ENCODE data around the gene TXNRD2. TPM values are rescaled to one million over a fixed set of nuclear protein-coding genes. Genes with fewer than 3 reads are reported as not detected.

TXNRD2 gene
- total and polyA plus RNA-seq, 2 experiments from 2014 or later = 11.2 to 12.4 TPM

DNA sequence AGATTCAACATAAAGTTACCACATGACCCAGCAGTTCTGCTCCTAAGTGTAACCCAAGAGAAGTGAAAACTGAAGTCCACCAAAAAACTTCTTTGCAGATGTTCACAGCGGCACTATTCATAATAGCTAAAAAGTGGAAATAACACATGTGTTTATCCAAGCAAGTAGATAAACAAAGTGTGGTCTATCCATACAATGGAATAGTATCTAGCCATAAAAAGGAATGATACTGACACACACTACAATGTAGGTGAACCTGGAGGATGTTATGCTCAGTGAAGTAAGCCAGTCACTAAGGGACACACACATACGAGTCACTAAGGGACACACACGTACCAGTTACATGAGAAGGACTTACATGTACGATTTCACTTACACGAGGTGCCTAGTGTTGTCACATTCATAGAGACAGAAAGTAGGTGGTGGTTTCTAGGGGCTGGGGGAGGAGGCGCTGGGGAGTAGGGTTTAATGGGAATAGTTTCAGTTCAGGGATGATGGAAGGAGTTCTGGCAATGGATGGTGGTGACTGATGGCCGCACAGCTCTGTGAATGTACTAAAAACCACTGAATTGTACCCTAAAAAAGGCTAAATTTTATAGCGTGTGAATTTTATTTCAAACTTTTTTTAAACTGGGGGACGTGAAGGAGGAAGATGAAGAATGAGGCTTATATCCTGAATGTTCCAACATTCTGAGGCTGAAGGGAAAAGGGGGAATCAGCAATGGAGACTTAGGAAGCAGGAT, 27.2 kb downstream of the TXNRD2 start:
- ATAC-seq (no peak), DNase-seq (ENCODE audit: low spot score) (no peak)
- Histone ChIP-seq H3K9me2 (ENCODE audit: insufficient read depth) (no peaks in the 10 kb centered on the region), H3K36me3 (ENCODE audit: insufficient read depth) (no peaks in the 10 kb centered on the region), H3K4me1 (ENCODE audit: insufficient read depth) (no peaks in the 10 kb centered on the region), H3F3A (replicated peaks; ENCODE audit: low read depth) (no peaks in the 10 kb centered on the region), H3K4me2 (no peak overlapping the region), H3K79me2 (replicated peaks; ENCODE audit: insufficient read depth) (no peaks in the 10 kb centered on the region), H2AFZ (no peak overlapping the region), H4K20me1 (replicated peaks; ENCODE audit: insufficient read depth) (no peaks in the 10 kb centered on the region), H3K4me3 (no peak overlapping the region), H3K27me3 (ENCODE audit: insufficient read depth) (no peaks in the 10 kb centered on the region), H3K27ac (ENCODE audit: low read depth) (no peak overlapping the region)
- Mint-ChIP-seq H3K27ac (no peak overlapping the region), H3K4me3 (no peak overlapping the region), H3K4me1 (peaks cover 2% of the 10 kb centered on the region; the same call in 1 of the 3 replicates), H3K9me3 (no peaks in the 10 kb centered on the region), H3K36me3 (ENCODE audit: low read depth) (peaks cover 22% of the 10 kb centered on the region), H3K27me3 (ENCODE audit: insufficient read depth, low read depth, poor library complexity) (peaks cover 7% of the 10 kb centered on the region)
- TF ChIP-seq, protein P1, sequence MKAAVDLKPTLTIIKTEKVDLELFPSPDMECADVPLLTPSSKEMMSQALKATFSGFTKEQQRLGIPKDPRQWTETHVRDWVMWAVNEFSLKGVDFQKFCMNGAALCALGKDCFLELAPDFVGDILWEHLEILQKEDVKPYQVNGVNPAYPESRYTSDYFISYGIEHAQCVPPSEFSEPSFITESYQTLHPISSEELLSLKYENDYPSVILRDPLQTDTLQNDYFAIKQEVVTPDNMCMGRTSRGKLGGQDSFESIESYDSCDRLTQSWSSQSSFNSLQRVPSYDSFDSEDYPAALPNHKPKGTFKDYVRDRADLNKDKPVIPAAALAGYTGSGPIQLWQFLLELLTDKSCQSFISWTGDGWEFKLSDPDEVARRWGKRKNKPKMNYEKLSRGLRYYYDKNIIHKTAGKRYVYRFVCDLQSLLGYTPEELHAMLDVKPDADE (IDR thresholded peaks at IDR 0.05) = no peak
- TF ChIP-seq STAT1 (IDR thresholded peaks at IDR 0.05; ENCODE audit: unreplicated experiment) (no peak), EZH2phosphoT487 (IDR thresholded peaks at IDR 0.05; ENCODE audit: unreplicated experiment) (no peak), CREB1 (CRISPR knock-in tag; IDR thresholded peaks at IDR 0.05; ENCODE audit: low read depth) (no peak), NANOG (IDR thresholded peaks at IDR 0.05; ENCODE audit: borderline replicate concordance) (no peak), ZNF114 (CRISPR knock-in tag; IDR thresholded peaks at IDR 0.05) (no peak), POLR2AphosphoS5 (IDR thresholded peaks at IDR 0.05; ENCODE audit: low read depth) (no peak), EZH2 (IDR thresholded peaks at IDR 0.05; ENCODE audit: low read depth, unreplicated experiment) (no peak), ZNF331 (CRISPR knock-in tag; IDR thresholded peaks at IDR 0.05; ENCODE audit: low read depth) (no peak), JUNB (IDR thresholded peaks at IDR 0.05; ENCODE audit: unreplicated experiment) (no peak)
- TF ChIP-seq, protein P2, sequence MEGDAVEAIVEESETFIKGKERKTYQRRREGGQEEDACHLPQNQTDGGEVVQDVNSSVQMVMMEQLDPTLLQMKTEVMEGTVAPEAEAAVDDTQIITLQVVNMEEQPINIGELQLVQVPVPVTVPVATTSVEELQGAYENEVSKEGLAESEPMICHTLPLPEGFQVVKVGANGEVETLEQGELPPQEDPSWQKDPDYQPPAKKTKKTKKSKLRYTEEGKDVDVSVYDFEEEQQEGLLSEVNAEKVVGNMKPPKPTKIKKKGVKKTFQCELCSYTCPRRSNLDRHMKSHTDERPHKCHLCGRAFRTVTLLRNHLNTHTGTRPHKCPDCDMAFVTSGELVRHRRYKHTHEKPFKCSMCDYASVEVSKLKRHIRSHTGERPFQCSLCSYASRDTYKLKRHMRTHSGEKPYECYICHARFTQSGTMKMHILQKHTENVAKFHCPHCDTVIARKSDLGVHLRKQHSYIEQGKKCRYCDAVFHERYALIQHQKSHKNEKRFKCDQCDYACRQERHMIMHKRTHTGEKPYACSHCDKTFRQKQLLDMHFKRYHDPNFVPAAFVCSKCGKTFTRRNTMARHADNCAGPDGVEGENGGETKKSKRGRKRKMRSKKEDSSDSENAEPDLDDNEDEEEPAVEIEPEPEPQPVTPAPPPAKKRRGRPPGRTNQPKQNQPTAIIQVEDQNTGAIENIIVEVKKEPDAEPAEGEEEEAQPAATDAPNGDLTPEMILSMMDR (conservative IDR thresholded peaks at IDR 0.05; ENCODE audit: low read depth in 2 of 2) = no peak
- TF ChIP-seq, protein P3, sequence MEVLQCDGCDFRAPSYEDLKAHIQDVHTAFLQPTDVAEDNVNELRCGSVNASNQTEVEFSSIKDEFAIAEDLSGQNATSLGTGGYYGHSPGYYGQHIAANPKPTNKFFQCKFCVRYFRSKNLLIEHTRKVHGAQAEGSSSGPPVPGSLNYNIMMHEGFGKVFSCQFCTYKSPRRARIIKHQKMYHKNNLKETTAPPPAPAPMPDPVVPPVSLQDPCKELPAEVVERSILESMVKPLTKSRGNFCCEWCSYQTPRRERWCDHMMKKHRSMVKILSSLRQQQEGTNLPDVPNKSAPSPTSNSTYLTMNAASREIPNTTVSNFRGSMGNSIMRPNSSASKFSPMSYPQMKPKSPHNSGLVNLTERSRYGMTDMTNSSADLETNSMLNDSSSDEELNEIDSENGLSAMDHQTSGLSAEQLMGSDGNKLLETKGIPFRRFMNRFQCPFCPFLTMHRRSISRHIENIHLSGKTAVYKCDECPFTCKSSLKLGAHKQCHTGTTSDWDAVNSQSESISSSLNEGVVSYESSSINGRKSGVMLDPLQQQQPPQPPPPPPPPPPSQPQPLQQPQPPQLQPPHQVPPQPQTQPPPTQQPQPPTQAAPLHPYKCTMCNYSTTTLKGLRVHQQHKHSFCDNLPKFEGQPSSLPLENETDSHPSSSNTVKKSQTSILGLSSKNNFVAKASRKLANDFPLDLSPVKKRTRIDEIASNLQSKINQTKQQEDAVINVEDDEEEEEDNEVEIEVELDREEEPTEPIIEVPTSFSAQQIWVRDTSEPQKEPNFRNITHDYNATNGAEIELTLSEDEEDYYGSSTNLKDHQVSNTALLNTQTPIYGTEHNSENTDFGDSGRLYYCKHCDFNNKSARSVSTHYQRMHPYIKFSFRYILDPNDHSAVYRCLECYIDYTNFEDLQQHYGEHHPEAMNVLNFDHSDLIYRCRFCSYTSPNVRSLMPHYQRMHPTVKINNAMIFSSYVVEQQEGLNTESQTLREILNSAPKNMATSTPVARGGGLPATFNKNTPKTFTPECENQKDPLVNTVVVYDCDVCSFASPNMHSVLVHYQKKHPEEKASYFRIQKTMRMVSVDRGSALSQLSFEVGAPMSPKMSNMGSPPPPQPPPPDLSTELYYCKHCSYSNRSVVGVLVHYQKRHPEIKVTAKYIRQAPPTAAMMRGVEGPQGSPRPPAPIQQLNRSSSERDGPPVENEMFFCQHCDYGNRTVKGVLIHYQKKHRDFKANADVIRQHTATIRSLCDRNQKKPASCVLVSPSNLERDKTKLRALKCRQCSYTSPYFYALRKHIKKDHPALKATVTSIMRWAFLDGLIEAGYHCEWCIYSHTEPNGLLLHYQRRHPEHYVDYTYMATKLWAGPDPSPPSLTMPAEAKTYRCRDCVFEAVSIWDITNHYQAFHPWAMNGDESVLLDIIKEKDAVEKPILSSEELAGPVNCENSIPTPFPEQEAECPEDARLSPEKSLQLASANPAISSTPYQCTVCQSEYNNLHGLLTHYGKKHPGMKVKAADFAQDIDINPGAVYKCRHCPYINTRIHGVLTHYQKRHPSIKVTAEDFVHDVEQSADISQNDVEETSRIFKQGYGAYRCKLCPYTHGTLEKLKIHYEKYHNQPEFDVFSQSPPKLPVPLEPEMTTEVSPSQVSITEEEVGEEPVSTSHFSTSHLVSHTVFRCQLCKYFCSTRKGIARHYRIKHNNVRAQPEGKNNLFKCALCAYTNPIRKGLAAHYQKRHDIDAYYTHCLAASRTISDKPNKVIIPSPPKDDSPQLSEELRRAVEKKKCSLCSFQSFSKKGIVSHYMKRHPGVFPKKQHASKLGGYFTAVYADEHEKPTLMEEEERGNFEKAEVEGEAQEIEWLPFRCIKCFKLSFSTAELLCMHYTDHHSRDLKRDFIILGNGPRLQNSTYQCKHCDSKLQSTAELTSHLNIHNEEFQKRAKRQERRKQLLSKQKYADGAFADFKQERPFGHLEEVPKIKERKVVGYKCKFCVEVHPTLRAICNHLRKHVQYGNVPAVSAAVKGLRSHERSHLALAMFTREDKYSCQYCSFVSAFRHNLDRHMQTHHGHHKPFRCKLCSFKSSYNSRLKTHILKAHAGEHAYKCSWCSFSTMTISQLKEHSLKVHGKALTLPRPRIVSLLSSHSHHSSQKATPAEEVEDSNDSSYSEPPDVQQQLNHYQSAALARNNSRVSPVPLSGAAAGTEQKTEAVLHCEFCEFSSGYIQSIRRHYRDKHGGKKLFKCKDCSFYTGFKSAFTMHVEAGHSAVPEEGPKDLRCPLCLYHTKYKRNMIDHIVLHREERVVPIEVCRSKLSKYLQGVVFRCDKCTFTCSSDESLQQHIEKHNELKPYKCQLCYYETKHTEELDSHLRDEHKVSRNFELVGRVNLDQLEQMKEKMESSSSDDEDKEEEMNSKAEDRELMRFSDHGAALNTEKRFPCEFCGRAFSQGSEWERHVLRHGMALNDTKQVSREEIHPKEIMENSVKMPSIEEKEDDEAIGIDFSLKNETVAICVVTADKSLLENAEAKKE (CRISPR knock-in tag; IDR thresholded peaks at IDR 0.05) = no peak
- TF ChIP-seq, protein P4, sequence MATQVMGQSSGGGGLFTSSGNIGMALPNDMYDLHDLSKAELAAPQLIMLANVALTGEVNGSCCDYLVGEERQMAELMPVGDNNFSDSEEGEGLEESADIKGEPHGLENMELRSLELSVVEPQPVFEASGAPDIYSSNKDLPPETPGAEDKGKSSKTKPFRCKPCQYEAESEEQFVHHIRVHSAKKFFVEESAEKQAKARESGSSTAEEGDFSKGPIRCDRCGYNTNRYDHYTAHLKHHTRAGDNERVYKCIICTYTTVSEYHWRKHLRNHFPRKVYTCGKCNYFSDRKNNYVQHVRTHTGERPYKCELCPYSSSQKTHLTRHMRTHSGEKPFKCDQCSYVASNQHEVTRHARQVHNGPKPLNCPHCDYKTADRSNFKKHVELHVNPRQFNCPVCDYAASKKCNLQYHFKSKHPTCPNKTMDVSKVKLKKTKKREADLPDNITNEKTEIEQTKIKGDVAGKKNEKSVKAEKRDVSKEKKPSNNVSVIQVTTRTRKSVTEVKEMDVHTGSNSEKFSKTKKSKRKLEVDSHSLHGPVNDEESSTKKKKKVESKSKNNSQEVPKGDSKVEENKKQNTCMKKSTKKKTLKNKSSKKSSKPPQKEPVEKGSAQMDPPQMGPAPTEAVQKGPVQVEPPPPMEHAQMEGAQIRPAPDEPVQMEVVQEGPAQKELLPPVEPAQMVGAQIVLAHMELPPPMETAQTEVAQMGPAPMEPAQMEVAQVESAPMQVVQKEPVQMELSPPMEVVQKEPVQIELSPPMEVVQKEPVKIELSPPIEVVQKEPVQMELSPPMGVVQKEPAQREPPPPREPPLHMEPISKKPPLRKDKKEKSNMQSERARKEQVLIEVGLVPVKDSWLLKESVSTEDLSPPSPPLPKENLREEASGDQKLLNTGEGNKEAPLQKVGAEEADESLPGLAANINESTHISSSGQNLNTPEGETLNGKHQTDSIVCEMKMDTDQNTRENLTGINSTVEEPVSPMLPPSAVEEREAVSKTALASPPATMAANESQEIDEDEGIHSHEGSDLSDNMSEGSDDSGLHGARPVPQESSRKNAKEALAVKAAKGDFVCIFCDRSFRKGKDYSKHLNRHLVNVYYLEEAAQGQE (IDR thresholded peaks at IDR 0.05; ENCODE audit: unreplicated experiment) = no peak
